Glutamatergic neuron (in vitro differentiated cells): ENCODE measurements around the gene PSORS1C2. TPM values are rescaled to one million over a fixed set of nuclear protein-coding genes. Genes with fewer than 3 reads are reported as not detected.

Experiments
- DNase-seq: peaks from one replicate; pipeline ENCODE4 v3.0.0; 2022
- H3K27ac Mint-ChIP-seq: one replicate; pipeline ENCODE4 v1.8.0; 2020; ENCODE audit warnings: mild to moderate bottlenecking, mixed read lengths, inconsistent platforms; ENCODE audit not compliant: unreplicated experiment
- H3K27me3 Mint-ChIP-seq: one replicate; pipeline ENCODE4 v1.8.0; 2020; ENCODE audit warnings: mild to moderate bottlenecking, moderate library complexity, mixed read lengths, inconsistent platforms; ENCODE audit not compliant: unreplicated experiment
- H3K36me3 Mint-ChIP-seq: one replicate; pipeline ENCODE4 v1.8.0; 2020; ENCODE audit warnings: mild to moderate bottlenecking, mixed read lengths, inconsistent platforms; ENCODE audit not compliant: unreplicated experiment
- H3K4me1 Mint-ChIP-seq: one replicate; pipeline ENCODE4 v1.8.0; 2020; ENCODE audit warnings: mild to moderate bottlenecking, low read depth, mixed read lengths, inconsistent platforms; ENCODE audit not compliant: unreplicated experiment
- H3K4me3 Mint-ChIP-seq: one replicate; pipeline ENCODE4 v1.8.0; 2020; ENCODE audit warnings: mild to moderate bottlenecking, mixed read lengths, inconsistent platforms; ENCODE audit not compliant: unreplicated experiment
- H3K9me3 Mint-ChIP-seq: one replicate; pipeline ENCODE4 v1.8.0; 2020; ENCODE audit warnings: mild to moderate bottlenecking, moderate library complexity, mixed read lengths, inconsistent platforms; ENCODE audit not compliant: unreplicated experiment
- total RNA-seq: library from RNA; stranded (reverse); fragmentation: NEBNext Ultra II Directional; extraction: Animal tissue kit (Norgen Biotek cat#: 25700); gene quantifications from one replicate; pipeline ENCODE4 v1.2.1, GENCODE V29; 2021; ENCODE audit not compliant: unreplicated experiment
- TF ChIP-seq, protein P1 (sequence below): fragments of 200-600 bp; sonication (generic); IDR thresholded peaks from one replicate; pipeline ENCODE4 v1.5.0; 2021; ENCODE audit not compliant: partially characterized antibody, unreplicated experiment

The PSORS1C2 gene
- total RNA-seq, 1 donor from 2014 or later: 0.49 TPM

DNA sequence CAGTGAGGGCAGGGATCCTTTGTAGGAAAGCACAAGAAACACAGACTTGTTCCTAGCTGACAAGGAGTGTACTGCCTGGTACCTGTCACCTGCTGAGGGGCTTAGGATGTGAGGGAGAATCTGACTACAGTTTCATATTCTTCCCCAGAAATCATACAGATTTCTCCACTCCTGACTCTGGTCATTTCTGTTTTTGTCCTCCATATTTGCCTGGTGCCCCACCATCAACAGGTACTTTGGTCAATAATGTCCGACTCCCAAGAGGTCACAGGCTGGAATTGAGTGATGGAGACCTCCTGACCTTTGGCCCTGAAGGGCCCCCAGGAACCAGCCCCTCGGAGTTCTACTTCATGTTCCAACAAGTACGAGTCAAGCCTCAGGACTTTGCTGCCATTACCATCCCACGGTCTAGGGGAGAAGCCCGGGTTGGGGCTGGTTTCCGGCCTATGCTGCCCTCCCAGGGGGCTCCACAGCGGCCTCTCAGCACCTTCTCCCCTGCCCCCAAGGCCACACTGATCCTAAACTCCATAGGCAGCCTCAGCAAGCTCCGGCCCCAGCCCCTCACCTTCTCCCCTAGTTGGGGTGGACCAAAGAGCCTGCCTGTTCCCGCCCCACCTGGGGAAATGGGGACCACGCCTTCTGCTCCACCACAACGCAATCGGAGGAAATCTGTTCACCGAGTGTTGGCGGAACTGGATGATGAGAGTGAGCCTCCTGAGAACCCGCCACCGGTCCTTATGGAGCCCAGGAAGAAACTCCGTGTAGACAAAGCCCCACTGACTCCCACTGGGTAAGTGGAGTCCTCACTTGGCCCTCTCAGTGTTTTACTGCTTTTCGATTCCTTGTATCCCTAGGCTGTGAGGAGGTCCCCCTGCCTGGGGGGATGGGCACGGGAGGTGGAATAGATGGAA is 22.6 kb upstream of the PSORS1C2 start:
- no peaks in the 10 kb centered on the region for H3K36me3 Mint-ChIP-seq
- H3K9me3 Mint-ChIP-seq: peaks cover 2% of the 10 kb centered on the region
- H3K4me1 Mint-ChIP-seq: peaks cover 9% of the 10 kb centered on the region
- no peaks in the 10 kb centered on the region for H3K27me3 Mint-ChIP-seq
- TF ChIP-seq, protein P1, sequence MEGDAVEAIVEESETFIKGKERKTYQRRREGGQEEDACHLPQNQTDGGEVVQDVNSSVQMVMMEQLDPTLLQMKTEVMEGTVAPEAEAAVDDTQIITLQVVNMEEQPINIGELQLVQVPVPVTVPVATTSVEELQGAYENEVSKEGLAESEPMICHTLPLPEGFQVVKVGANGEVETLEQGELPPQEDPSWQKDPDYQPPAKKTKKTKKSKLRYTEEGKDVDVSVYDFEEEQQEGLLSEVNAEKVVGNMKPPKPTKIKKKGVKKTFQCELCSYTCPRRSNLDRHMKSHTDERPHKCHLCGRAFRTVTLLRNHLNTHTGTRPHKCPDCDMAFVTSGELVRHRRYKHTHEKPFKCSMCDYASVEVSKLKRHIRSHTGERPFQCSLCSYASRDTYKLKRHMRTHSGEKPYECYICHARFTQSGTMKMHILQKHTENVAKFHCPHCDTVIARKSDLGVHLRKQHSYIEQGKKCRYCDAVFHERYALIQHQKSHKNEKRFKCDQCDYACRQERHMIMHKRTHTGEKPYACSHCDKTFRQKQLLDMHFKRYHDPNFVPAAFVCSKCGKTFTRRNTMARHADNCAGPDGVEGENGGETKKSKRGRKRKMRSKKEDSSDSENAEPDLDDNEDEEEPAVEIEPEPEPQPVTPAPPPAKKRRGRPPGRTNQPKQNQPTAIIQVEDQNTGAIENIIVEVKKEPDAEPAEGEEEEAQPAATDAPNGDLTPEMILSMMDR: no peak
- no peak for DNase-seq
- no peak overlapping the region for H3K27ac Mint-ChIP-seq
- no peak overlapping the region for H3K4me3 Mint-ChIP-seq

DNA sequence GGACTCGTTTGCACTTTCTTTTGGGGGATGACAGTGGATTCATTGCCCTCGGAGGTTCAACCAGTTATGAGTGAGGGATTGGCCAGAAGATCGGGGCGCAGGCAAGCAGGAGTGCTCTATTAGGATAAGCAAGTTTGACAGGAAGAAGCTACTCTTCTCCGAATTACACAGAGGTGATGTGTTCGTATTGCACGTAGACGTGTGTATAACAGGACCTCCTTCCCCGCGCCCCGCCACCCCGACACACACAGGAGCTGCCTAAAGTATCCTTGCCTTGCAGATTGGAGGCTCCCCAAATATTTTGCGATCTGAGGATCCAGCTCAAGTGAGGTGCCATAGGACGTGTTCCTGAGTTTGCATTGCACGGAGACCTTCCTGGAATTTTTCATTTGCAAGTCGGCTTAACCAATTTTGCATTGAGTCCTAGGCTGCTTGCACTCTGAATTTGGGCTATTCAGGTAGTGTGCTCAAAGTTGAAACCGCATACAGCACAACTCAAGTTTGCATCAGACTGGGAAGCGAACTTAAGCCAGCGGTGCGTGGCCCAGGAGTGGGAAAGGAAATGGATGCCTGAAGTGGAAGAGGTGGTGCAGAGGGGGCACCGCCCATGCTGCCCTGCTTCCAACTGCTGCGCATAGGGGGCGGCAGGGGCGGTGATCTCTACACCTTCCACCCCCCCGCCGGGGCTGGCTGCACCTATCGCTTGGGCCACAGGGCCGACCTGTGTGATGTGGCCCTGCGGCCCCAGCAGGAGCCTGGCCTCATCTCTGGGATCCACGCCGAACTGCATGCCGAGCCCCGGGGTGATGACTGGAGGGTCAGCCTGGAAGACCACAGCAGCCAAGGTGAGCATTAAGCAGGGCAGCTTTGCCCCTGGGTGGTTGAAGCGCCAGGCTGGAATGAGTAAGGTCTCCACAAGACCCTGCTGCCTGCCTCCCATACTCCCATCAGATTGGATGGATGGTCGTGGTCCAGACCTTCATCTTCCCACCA is 20.3 kb upstream of the PSORS1C2 start:
- TF ChIP-seq, protein P1: no peak
- Mint-ChIP-seq H3K27ac (no peak overlapping the region), H3K4me3 (peak overlapping the region; percentile 93), H3K36me3 (no peaks in the 10 kb centered on the region), H3K4me1 (peaks cover 3% of the 10 kb centered on the region), H3K9me3 (peaks cover 2% of the 10 kb centered on the region), H3K27me3 (no peaks in the 10 kb centered on the region)
- DNase-seq: no peak

DNA sequence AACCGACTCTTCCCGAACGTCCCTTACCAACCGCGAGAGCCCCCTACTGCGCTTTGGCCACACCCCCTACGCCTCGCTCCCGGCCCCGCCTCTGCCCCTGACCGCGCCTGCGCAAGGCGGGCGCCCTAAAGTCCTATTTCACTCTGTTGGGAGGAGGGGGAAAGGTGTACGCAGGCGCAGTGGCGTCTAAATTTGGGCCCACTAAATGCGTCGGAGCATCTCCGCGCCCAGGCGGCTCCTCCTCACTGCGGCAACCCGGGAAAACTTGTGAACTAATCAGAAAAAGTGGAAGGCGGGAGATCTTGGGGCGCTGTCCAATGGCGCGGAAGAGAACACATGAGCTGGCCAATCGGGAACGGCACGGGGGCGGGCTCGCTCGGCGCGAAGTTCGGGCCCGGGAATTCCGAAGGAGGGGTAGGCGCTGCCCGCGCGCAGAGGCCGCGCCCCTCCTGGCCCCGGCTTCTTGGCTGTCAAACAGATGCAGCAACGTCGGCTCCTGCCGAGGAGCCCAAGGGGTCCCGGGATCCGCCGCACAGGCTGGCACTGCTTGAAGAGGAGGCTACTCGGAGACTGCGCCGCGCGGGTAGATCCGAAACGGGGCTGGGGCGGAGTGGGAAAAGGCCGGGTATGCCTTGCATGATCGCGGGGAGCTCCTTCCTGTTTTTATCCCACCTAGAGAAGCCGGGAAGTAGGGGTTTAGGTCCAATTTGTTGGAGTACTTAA is 19.4 kb upstream of the PSORS1C2 start, which contains the start of gene TCF19:
TSS of gene TCF19 (plus strand) at position 450 of the 723 bp plus-strand sequence. CDS start 881 bp downstream, outside the sequence.
- Mint-ChIP-seq H3K36me3 (no peaks in the 10 kb centered on the region), H3K27ac (peak within 1 kb of the TSS; percentile 48), H3K27me3 (no peaks in the 10 kb centered on the region), H3K4me3 (peak within 1 kb of the TSS; percentile 93), H3K9me3 (peaks cover 2% of the 10 kb centered on the region), H3K4me1 (peaks cover 3% of the 10 kb centered on the region)
- peak; percentile 99 for DNase-seq
- TF ChIP-seq, protein P1: no peak

DNA sequence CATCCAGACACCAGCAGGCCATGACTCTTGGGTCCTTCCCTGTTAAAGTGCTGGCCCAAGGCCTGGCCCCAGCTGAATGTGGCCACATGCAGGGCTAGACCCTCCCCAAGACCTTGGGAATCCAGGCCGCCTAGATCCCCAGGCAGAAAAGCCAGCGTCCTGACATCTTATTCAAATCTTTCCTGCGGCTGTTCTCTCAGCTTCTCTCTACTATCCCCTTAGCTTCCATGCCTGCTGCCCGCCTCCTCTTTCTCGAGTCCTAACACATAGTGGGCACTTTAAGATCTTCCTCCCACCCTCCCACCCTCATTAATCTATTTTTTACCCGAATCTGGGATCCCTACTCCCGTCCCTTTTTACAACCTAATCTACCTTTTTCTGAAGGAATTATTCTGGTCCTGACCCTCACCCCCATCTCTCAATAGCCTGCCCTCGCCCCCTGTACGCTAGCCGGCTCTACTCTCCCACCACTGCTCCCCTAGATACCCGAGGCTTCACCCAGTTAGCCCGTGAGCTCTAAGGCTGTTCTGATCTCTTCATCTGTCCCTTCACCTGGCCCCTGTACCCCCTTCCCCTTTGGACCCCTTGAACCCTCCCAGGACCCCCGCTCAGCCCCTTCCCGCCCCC is 18.8 kb upstream of the PSORS1C2 start, which contains the start of gene CCHCR1:
TSS of gene CCHCR1 (minus strand) at position 290 of the 627 bp plus-strand sequence. CDS start at position 88, 202 bp downstream.
- Mint-ChIP-seq H3K9me3 (peaks cover 2% of the 10 kb centered on the region), H3K27me3 (no peaks in the 10 kb centered on the region), H3K4me1 (peaks cover 3% of the 10 kb centered on the region), H3K36me3 (no peaks in the 10 kb centered on the region), H3K27ac (peak within 1 kb of the TSS; percentile 48), H3K4me3 (peak within 1 kb of the TSS; percentile 93)
- DNase-seq: no peak
- TF ChIP-seq, protein P1: no peak
